Measurements from ENCODE around the gene RDH5.
"Not testable (repeated sequence)": the region's sequence is repeated elsewhere in the genome, so short reads cannot be mapped to it uniquely, and the experiment has no call there.

The RDH5 gene

DNA sequence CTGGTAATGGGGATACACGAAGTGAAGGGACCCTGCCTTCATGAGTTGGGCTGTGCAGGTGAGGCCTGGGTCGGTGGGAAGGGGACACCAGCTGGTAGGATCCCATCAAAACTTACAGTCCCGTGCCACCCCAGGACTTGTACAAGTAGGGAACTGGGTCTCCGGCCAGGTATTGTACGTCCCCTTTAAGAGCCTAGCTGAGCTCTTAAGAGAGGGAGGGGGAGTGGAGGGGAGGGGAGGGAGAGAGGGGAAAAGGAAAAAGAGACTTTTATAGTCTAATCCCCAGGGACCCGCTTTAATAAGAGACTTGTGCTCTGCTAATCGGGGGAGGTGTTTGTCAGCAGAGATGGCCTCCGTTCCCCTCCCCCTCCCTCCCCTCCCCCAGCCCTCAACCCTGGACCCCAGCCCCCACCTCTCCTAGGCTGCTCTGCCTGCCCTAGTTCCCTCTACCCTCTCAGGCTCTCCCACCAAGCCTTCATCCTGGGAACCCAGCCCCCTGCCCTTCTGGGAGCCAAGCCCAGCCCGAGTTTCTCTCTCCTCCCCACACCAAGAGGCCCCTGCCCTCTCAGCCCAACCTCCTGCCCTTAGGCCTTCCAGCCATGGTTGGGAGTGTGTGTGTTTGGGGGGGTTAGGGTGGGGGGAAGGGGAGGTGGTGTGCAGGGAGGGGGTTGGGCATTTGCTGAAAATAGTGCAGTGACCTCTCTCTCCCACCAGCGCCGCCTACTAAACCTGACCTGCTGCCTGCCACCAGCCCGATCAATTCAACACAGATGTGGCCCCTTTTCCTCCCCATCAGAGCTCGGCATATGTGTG, 25.4 kb downstream of the RDH5 start:
- Histone ChIP-seq H3K27me3 (ENCODE audit: low read depth) (no peaks in the 10 kb centered on the region), H3K4me1 (peaks cover 22% of the 10 kb centered on the region), H3K36me3 (replicated peaks) (peaks cover 18% of the 10 kb centered on the region), H3K9me3 (no peaks in the 10 kb centered on the region), H3K4me3 (peak overlapping the region; percentile 77)
- in situ Hi-C loops (cut with MboI; ENCODE audit: low sequenced_read_pairs): no loop called here
- peak; percentile 92 to 99 for DNase-seq (ENCODE audit: low spot score in 2 of 2)

DNA sequence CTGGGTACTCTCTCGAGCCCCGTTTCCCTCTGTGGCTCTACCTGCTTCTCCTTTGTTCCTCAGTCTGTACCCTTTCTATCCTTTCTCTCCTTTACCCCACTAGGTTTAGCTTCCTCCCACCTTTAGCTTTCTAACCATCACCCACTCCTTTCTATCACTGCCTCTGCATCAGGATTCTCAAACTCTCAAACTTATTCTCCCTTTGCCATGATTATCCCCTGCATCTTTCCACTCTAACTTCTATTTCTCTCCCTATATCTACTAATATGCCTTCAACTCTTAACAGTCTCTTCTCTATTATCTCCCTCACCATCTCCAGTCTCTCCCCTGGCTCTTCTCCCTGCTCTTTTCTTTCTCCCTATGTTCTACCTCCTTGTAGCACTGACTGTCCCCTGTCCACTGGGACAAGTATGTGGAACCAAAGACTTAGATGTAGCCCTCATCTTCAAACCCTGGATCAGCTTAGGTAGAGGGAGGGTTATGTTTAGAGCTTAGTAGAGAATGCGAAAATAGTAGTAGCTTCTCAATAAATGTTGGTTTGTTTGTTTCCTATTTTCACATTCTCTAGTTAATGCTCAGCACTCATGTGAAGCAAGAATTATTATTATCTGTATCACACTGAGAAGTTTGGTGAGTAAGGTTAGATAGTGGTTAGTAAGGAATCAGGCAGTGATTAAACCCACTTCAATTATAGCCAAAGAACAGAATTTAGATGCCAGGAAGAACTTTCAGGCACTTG, 26.1 kb downstream of the RDH5 start:
- H3K9me3 ChIP-seq: no peaks in the 10 kb centered on the region
- H3K4me1 ChIP-seq: peaks cover 22% of the 10 kb centered on the region
- peaks cover 26% of the 10 kb centered on the region for H3K36me3 ChIP-seq (replicated peaks)
- H3K4me3 ChIP-seq: peak overlapping the region; percentile 23
- in situ Hi-C loops (cut with MboI; ENCODE audit: low sequenced_read_pairs): no loop called here
- H3K27me3 ChIP-seq (ENCODE audit: low read depth): no peaks in the 10 kb centered on the region
- no peak for DNase-seq (ENCODE audit: low spot score in 2 of 2)

DNA sequence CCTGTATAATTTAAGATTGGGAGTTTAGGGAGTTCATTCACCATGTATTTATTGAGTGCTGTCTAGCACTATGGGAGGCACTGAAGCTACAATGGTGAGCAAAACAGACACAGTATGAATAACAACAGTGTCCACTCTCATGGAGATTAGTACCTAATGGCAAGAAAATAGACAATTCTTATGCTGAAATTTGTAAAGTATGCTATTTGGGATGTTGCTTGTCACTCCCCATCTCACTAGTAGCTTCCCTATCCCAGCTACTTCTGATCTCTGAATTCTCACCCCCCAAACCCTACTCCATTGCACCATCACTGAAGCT, 26.7 kb downstream of the RDH5 start:
- Histone ChIP-seq H3K36me3 (replicated peaks) (peaks cover 31% of the 10 kb centered on the region), H3K4me3 (no peak overlapping the region), H3K9me3 (no peaks in the 10 kb centered on the region), H3K4me1 (peaks cover 22% of the 10 kb centered on the region), H3K27me3 (ENCODE audit: low read depth) (no peaks in the 10 kb centered on the region)
- in situ Hi-C loops (cut with MboI; ENCODE audit: low sequenced_read_pairs): no loop called here
- DNase-seq (ENCODE audit: low spot score in 2 of 2): peak in 1 of 2 experiments; percentile 84

DNA sequence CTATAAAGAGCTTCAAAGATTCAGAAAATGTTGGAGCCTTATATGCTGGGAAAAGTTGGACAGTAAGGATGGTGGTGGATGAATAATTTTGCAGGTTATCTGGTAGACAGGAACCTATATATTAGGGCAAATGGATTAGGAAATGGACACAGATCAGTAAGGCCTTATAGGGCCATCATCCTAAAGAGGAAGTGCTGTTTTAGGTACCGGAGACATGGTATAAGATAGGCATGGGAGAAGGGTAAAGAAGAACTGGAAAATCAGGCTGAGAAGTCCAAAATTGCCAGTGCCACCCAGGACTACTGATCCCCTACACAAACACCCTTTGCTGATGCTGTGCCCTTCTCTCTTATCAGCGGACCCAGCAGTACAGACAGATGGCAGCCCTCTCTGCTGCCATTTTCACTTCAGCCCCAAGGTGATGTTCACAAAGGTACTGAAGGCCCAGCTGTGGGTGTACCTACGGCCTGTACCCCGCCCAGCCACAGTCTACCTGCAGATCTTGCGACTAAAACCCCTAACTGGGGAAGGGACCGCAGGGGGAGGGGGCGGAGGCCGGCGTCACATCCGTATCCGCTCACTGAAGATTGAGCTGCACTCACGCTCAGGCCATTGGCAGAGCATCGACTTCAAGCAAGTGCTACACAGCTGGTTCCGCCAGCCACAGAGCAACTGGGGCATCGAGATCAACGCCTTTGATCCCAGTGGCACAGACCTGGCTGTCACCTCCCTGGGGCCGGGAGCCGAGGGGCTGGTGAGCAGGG, 28.2 kb downstream of the RDH5 start:
- in situ Hi-C loops (cut with MboI; ENCODE audit: low sequenced_read_pairs): no loop called here
- no peak for DNase-seq (ENCODE audit: low spot score in 2 of 2)
- Histone ChIP-seq H3K9me3 (no peaks in the 10 kb centered on the region), H3K36me3 (replicated peaks) (peaks cover 46% of the 10 kb centered on the region), H3K4me1 (peaks cover 18% of the 10 kb centered on the region), H3K27me3 (ENCODE audit: low read depth) (no peaks in the 10 kb centered on the region), H3K4me3 (no peak overlapping the region)

DNA sequence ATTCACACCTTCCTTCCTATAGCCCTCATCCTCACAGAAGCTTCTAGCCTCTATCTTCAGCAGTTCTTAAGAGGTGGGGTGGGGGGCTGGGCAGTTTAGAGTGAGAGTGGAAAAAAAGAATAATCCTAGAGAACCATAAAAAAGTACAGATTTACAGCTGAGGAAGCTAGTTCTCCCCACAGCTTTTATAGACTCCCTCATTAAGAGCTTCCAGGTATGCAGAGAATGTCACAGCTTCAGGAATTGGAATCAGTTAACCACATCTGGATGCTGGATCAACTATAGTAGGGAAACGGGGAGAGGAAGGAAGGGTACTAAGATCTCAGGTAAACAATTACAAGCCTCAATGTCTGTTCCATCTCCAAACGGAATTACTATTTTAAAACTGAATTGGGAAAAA, 35.1 kb downstream of the RDH5 start:
- Histone ChIP-seq H3K4me3 (no peak overlapping the region), H3K9me3 (no peaks in the 10 kb centered on the region), H3K4me1 (no peaks in the 10 kb centered on the region; the same call in 1 of the 2 replicates), H3K27me3 (ENCODE audit: low read depth) (no peaks in the 10 kb centered on the region), H3K36me3 (replicated peaks) (peaks cover 75% of the 10 kb centered on the region)
- in situ Hi-C loops (cut with MboI; ENCODE audit: low sequenced_read_pairs): no loop called here
- no peak for DNase-seq (ENCODE audit: low spot score in 2 of 2)

DNA sequence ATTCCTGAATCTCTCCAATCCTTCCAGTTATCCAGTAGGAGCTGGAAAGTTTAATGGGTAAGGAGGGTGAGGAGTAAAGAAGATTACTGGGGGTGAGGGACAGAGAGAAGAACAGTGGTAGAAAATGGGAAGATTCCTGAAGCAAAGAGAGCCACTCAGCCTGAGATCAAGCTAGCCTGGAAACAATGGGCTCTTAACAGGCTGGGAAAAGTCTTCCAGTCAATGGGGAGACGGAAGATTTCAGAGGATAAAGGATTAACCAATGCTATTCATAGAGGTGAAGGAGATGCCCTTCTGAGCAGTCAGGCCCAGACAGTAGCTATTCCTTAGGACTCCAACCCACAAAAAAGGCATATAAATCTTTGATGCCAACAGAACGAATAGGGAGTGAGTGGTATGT, 37.5 kb downstream of the RDH5 start:
- H3K4me1 ChIP-seq: no peaks in the 10 kb centered on the region; the same call in 1 of the 2 replicates
- no peak for DNase-seq (ENCODE audit: low spot score in 2 of 2)
- H3K9me3 ChIP-seq: no peaks in the 10 kb centered on the region
- H3K36me3 ChIP-seq (replicated peaks): peaks cover 58% of the 10 kb centered on the region
- no peaks in the 10 kb centered on the region for H3K27me3 ChIP-seq (ENCODE audit: low read depth)
- in situ Hi-C loops (cut with MboI; ENCODE audit: low sequenced_read_pairs): no loop called here
- no peak overlapping the region for H3K4me3 ChIP-seq

DNA sequence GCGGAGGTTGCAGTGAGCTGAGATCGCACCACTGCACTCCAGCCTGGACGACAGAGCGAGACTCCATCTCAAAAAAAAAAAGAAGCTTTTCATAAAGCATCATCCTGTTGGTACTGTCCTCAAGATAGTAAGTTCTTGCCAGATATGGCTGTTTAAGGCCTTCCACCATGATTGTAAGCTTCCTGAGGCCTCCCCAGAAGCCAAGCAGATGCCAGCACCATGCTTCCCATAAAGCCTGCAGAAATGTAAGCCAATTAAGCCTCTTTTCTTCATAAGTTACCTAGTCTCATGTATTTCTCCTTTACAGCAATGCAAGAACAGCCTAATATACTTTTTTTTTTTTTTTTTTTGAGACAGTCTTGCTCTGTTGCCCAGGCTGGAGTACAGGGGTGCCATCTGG, 38.4 kb downstream of the RDH5 start:
- in situ Hi-C loops (cut with MboI; ENCODE audit: low sequenced_read_pairs); H3K4me3 ChIP-seq; H3K9me3 ChIP-seq; DNase-seq (ENCODE audit: low spot score in 2 of 2); H3K27me3 ChIP-seq (ENCODE audit: low read depth); H3K4me1 ChIP-seq: not testable (repeated sequence)
- peaks cover 55% of the 10 kb centered on the region for H3K36me3 ChIP-seq (replicated peaks)

DNA sequence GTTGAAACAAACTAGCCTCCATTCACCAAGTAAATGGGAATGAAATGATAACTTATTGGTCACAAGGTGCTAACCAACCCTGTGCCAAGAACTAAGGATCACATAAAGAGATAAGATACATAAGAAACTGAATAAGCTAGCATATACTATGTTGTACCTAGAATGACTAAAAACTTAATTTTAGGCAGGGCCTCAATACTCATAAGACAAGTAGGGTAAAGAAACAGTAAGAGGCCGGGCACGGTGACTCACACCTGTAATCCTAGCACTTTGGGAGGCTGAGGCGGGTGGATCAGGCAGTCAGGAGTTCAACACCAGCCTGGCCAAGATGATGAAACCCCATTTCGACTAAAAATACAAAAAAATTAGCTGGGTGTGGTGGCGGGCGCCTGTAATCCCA, 40.5 kb downstream of the RDH5 start:
- Histone ChIP-seq H3K4me1 (no peaks in the 10 kb centered on the region), H3K9me3 (no peaks in the 10 kb centered on the region), H3K27me3 (ENCODE audit: low read depth) (no peaks in the 10 kb centered on the region), H3K36me3 (replicated peaks) (peaks cover 54% of the 10 kb centered on the region), H3K4me3 (no peak overlapping the region)
- DNase-seq (ENCODE audit: low spot score in 2 of 2): no peak
- in situ Hi-C loops (cut with MboI; ENCODE audit: low sequenced_read_pairs): no loop called here

DNA sequence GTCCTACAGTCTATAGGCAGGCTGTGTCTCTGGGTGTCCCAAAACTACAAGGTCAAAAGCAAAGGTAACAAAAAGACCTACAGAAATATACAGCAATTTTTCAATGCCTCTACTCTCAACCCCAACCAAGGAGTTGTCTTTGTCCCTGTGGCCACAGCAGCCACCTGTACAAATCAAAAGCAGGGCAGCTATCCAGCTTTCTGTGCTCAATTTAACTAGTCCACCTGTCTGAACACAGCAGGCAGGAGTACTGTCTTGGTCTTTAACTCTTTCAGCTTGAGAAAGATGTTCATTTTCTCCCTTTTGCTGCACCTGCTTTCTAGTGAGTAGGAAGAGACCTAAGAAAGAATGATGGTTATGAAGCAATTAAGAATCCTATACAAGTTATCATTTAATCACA, 42.5 kb downstream of the RDH5 start:
- H3K4me1 ChIP-seq: no peaks in the 10 kb centered on the region
- no peak for DNase-seq (ENCODE audit: low spot score in 2 of 2)
- H3K27me3 ChIP-seq (ENCODE audit: low read depth): no peaks in the 10 kb centered on the region
- no peak overlapping the region for H3K4me3 ChIP-seq
- in situ Hi-C loops (cut with MboI; ENCODE audit: low sequenced_read_pairs): no loop called here
- H3K9me3 ChIP-seq: no peaks in the 10 kb centered on the region
- peaks cover 35% of the 10 kb centered on the region for H3K36me3 ChIP-seq (replicated peaks)

DNA sequence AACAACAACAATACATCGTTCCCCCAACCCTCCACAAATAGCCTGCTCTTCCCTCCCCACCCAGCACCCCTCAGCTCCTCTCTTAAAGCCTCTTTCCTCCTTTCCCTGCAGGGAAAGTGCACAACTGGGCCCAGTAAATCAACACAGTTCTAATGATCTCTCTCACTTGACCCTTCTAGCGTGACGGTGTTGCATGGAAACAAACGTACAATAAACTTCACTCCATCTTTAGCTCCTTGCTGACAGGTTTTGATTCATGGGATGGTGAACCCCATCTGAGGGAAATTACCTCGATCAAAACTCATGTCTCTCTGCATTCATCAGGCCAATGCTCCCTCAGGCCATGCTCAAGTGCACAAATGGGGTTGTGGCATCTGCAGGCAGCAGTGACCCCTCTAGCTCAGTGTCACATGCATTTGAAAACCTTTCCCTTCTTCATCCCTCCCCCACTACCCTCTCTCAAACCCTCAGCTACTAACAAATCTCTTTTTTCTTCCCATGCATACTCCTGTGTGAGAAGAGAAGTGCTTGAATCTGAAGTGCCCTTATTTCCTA, 45.6 kb downstream of the RDH5 start:
- in situ Hi-C loops (cut with MboI; ENCODE audit: low sequenced_read_pairs): no loop called here

DNA sequence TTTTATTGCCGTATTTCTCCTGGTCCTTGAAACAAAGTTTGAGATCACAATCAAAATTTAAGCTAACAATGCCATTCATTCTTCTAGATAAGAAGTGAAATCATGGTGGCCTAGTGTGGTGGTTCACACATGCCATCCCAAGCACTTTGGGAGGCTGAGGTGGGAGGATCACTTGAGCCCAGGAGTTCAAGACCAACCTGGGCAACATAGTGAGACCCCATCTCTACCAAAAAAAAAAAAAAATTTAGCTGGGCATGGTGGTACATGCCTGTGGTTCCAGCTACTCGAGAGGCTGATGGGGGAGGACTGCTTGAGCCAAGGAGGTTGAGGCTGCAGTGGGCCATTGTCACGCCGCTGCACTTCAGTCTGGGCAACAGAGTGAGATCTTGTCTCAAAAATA, 47.0 kb downstream of the RDH5 start:
- H3K27me3 ChIP-seq (ENCODE audit: low read depth): no peaks in the 10 kb centered on the region
- no peak overlapping the region for H3K4me3 ChIP-seq
- H3K36me3 ChIP-seq (replicated peaks): peaks cover 42% of the 10 kb centered on the region
- no peak for DNase-seq (ENCODE audit: low spot score in 2 of 2)
- in situ Hi-C loops (cut with MboI; ENCODE audit: low sequenced_read_pairs): no loop called here
- H3K4me1 ChIP-seq: no peaks in the 10 kb centered on the region
- H3K9me3 ChIP-seq: no peaks in the 10 kb centered on the region

More for the DNA sequence above, 45.6 kb downstream of the RDH5 start:
- no peak for DNase-seq (ENCODE audit: low spot score in 2 of 2)
- Histone ChIP-seq H3K9me3 (no peaks in the 10 kb centered on the region), H3K4me3 (no peak overlapping the region), H3K27me3 (ENCODE audit: low read depth) (no peaks in the 10 kb centered on the region), H3K36me3 (replicated peaks) (peaks cover 28% of the 10 kb centered on the region), H3K4me1 (no peaks in the 10 kb centered on the region)

DNA sequence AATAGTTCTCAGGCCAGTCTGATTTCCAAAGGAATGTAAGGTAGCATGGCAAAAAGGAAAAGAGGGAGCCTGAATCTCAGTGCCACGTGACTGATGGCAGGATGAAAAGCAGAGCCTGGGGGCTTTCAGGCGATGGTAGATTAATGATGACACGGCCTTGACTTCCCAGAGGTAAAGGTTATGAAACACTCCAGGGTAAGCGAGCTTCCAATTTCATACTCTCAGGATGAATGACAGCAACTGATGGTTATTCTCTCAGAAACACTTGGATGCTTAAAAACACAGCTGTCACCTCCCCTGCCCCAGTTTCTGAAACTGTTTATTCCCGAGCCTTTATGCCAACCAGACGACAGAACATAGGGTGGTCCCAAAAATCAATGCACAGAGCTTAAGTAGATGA, 51.5 kb downstream of the RDH5 start:
- H3K9me3 ChIP-seq: no peaks in the 10 kb centered on the region
- in situ Hi-C loops (cut with MboI; ENCODE audit: low sequenced_read_pairs): no loop called here
- H3K4me1 ChIP-seq: no peaks in the 10 kb centered on the region
- H3K36me3 ChIP-seq (replicated peaks): peaks cover 43% of the 10 kb centered on the region
- no peak for DNase-seq (ENCODE audit: low spot score in 2 of 2)
- no peak overlapping the region for H3K4me3 ChIP-seq
- no peaks in the 10 kb centered on the region for H3K27me3 ChIP-seq (ENCODE audit: low read depth)

All from HAP-1 (cell line).